GM19023 (cell line): ENCODE measurements around the gene OR6C68.
"Not testable (repeated sequence)": the region's sequence is repeated elsewhere in the genome, so short reads cannot be mapped to it uniquely, and the experiment has no call there.

Source experiments
- ATAC-seq: cut with Tn5 transposase; IDR thresholded peaks from one replicate; pipeline ENCODE4 v1.9.1; 2021; ENCODE audit warnings: mild to moderate bottlenecking, moderate library complexity; ENCODE audit not compliant: unreplicated experiment

The OR6C68 gene

GRCh38 chr12:55492078-55492477, at the start of gene OR6C68:
OR6C68 (plus strand) TSS chr12:55492378; CDS start chr12:55492378, 0 bp downstream.
- ATAC-seq = no peak

- ATAC-seq = no peak
Measured at GRCh38 chr12:55443776-55444175, 48.4 kb upstream of the OR6C68 start, which contains the start of gene OR6C2. OR6C2 (plus strand) TSS chr12:55444076; CDS start chr12:55452214, 8,138 bp downstream.

- ATAC-seq = no peak
Measured at GRCh38 chr12:55445357-55445756, 46.8 kb upstream of the OR6C68 start.

GRCh38 chr12:55446326-55446725, 45.9 kb upstream of the OR6C68 start:
- ATAC-seq = no peak

GRCh38 chr12:55448825-55449224, 43.4 kb upstream of the OR6C68 start:
- no peak for ATAC-seq

GRCh38 chr12:55464926-55465325, 27.3 kb upstream of the OR6C68 start:
- ATAC-seq = not testable (repeated sequence)

GRCh38 chr12:55467836-55468235, 24.3 kb upstream of the OR6C68 start:
- no peak for ATAC-seq

GRCh38 chr12:55469291-55469690, 22.9 kb upstream of the OR6C68 start:
- no peak for ATAC-seq

- ATAC-seq = no peak
Measured at GRCh38 chr12:55470088-55470829, 21.9 kb upstream of the OR6C68 start, which contains the start of gene OR6C70. OR6C70 (minus strand) TSS chr12:55470138; CDS start chr12:55470138, 0 bp downstream.

- ATAC-seq = no peak
Measured at GRCh38 chr12:55472264-55472663, 19.9 kb upstream of the OR6C68 start.

- not testable (repeated sequence) for ATAC-seq
Measured at GRCh38 chr12:55479136-55479535, 13.0 kb upstream of the OR6C68 start.

GRCh38 chr12:55484284-55484683, 7.9 kb upstream of the OR6C68 start:
- ATAC-seq = not testable (repeated sequence)

- ATAC-seq = no peak
Measured at GRCh38 chr12:55495490-55495889, 3.3 kb downstream of the OR6C68 start.

- ATAC-seq = no peak
Measured at GRCh38 chr12:55499231-55499630, 7.1 kb downstream of the OR6C68 start.

GRCh38 chr12:55499810-55500252, 7.7 kb downstream of the OR6C68 start:
- ATAC-seq = no peak

- no peak for ATAC-seq
Measured at GRCh38 chr12:55501601-55502000, 9.4 kb downstream of the OR6C68 start.

- no peak for ATAC-seq
Measured at GRCh38 chr12:55515696-55516095, 23.5 kb downstream of the OR6C68 start.

- no peak for ATAC-seq
Measured at GRCh38 chr12:55516391-55516790, 24.2 kb downstream of the OR6C68 start.
